Ishikawa (cell line): Measurements from ENCODE around the gene MACROD2.

Source experiments
- CEBPB ChIP-seq: IDR thresholded peaks from 2 replicates; pipeline ENCODE4 v1.6.1; 2012
- CREB1 ChIP-seq: IDR thresholded peaks from 2 replicates; pipeline ENCODE4 v1.6.1; 2012; ENCODE audit warnings: low read depth
- EP300 ChIP-seq: IDR thresholded peaks from 2 replicates; pipeline ENCODE4 v1.6.1; 2012; ENCODE audit warnings: borderline replicate concordance
- FOXM1 ChIP-seq: IDR thresholded peaks from 2 replicates; pipeline ENCODE4 v1.6.1; 2012; ENCODE audit warnings: low read depth, borderline replicate concordance
- NFIC ChIP-seq: IDR thresholded peaks from 2 replicates; pipeline ENCODE4 v1.6.1; 2012
- RAD21 ChIP-seq: IDR thresholded peaks from 2 replicates; pipeline ENCODE4 v1.6.1; 2012; ENCODE audit warnings: low read depth
- REST ChIP-seq: IDR thresholded peaks from 2 replicates; pipeline ENCODE4 v1.6.1; 2012; ENCODE audit warnings: low read depth, mild to moderate bottlenecking
- TAF1 ChIP-seq: IDR thresholded peaks from 2 replicates; pipeline ENCODE4 v1.6.1; 2012; ENCODE audit warnings: low read depth, mild to moderate bottlenecking
- TEAD4 ChIP-seq: IDR thresholded peaks from 2 replicates; pipeline ENCODE4 v1.6.1; 2012
- YY1 ChIP-seq: IDR thresholded peaks from 2 replicates; pipeline ENCODE4 v1.6.1; 2012; ENCODE audit warnings: low read depth
- ZBTB7A ChIP-seq: IDR thresholded peaks from 2 replicates; pipeline ENCODE4 v1.6.1; 2012; ENCODE audit warnings: low read depth
- TF ChIP-seq, protein P1 (sequence below): IDR thresholded peaks from 2 replicates; pipeline ENCODE4 v1.6.1; 2012

DNA sequence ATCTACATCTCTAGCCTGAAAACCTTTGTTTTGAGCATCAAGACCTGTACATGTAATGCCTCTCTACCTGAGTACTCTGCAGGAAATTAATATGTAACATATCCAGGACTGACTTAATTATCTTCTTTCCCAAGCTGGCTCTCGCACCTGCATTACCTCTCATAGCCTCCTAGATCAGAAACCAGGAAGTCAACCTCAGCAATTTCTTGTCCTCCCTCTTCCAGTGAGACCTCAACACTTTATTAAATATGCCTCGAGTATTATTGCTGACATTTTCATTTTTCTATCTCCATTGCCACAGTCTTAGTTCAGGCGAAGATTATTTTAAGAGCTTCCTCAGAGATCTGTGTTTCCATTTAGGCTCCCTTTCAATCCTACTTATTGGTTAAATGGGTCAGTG, 69.0 kb downstream of the MACROD2 start:
- TF ChIP-seq TAF1: no peak
- no peak for TF ChIP-seq YY1
- TF ChIP-seq REST: no peak
- TF ChIP-seq, protein P1, sequence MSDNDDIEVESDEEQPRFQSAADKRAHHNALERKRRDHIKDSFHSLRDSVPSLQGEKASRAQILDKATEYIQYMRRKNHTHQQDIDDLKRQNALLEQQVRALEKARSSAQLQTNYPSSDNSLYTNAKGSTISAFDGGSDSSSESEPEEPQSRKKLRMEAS: no peak
- no peak for TF ChIP-seq FOXM1
- TF ChIP-seq RAD21: no peak
- no peak for TF ChIP-seq ZBTB7A
- no peak for TF ChIP-seq NFIC
- TF ChIP-seq CREB1: no peak
- TF ChIP-seq TEAD4: no peak
- no peak for TF ChIP-seq EP300
- no peak for TF ChIP-seq CEBPB
